WI38 (cell line): ENCODE measurements around the gene CUX1.
A peak's percentile ranks its signal among the peaks of the same experiment; 100 is the strongest.

ENCODE experiments used
- H3K4me3 ChIP-seq: 2 replicates; pipeline ENCODE4 v1.5.1; 2011; ENCODE audit warnings: low read depth, mild to moderate bottlenecking, control low read depth, low read length
- CTCF ChIP-seq: IDR thresholded peaks from 2 replicates; pipeline ENCODE4 v1.5.1; 2012; ENCODE audit warnings: low read depth, mild to moderate bottlenecking, control low read depth, low read length

Gene CUX1

GRCh38 chr7:101947899-101948298 lies 130.5 kb downstream of the CUX1 start:
- H3K4me3 ChIP-seq: no peak overlapping the region
- TF ChIP-seq CTCF: no peak

- no peak overlapping the region for H3K4me3 ChIP-seq
- TF ChIP-seq CTCF: no peak
Measured at GRCh38 chr7:101948650-101949049, 131.2 kb downstream of the CUX1 start.

GRCh38 chr7:101950450-101951119 lies 133.2 kb downstream of the CUX1 start:
- TF ChIP-seq CTCF: peak; percentile 27; the same call in 1 of the 2 replicates
- no peak overlapping the region for H3K4me3 ChIP-seq

- H3K4me3 ChIP-seq: no peak overlapping the region
- TF ChIP-seq CTCF: no peak
Measured at GRCh38 chr7:101951757-101952156, 134.3 kb downstream of the CUX1 start.

- no peak for TF ChIP-seq CTCF
- H3K4me3 ChIP-seq: 0 out of 2 replicates have a peak overlapping the region, but pooled peaks have one; percentile 18
Measured at GRCh38 chr7:101952355-101953247, 135.2 kb downstream of the CUX1 start.

GRCh38 chr7:101953248-101953819 lies 135.9 kb downstream of the CUX1 start:
- peak overlapping the region; percentile 18; the same call in 1 of the 2 replicates for H3K4me3 ChIP-seq
- TF ChIP-seq CTCF: no peak
